A673 (cell line): ENCODE data around the gene SIT1. TPM values are rescaled to one million over a fixed set of nuclear protein-coding genes. Genes with fewer than 3 reads are reported as not detected.

ENCODE experiments used
- BruUV-seq: library from RNA; stranded (reverse); fragments of 400-500 nt; replicated peaks from 2 replicates; lab custom pipeline; 2021; lab: Mats Ljungman, UMichigan
- CTCF ChIA-PET: fragments of 300-600 bp; sonication (Branson Sonifier 250); formaldehyde crosslinking; loops from one replicate; lab custom pipeline; 2022; ENCODE audit warnings: antibody characterized with exemption; lab: Charles Lee
- POLR2A ChIA-PET: fragments of 300-600 bp; sonication (Branson Sonifier 250); formaldehyde crosslinking; loops from one replicate; lab custom pipeline; 2022; ENCODE audit warnings: antibody characterized with exemption; ENCODE audit not compliant: low non-redundant PET; lab: Charles Lee
- DNase-seq: peaks from one replicate; pipeline ENCODE4 v3.0.0-alpha.2; 2015; ENCODE audit warnings: low spot score
- H3K27ac ChIP-seq: fragments of 200-600 bp; sonication (generic); 2 replicates; pipeline ENCODE4 v1.5.1; 2016; ENCODE audit warnings: mixed run types, low read depth, mild to moderate bottlenecking, mixed read lengths, antibody characterized with exemption, low read length; ENCODE audit not compliant: poor library complexity, severe bottlenecking
- H3K27me3 ChIP-seq: fragments of 200-600 bp; sonication (generic); replicated peaks from 2 replicates; pipeline ENCODE4 v1.6.1; 2017; ENCODE audit warnings: mixed run types, low read depth, mild to moderate bottlenecking, mixed read lengths, antibody characterized with exemption, low read length; ENCODE audit not compliant: insufficient read depth, poor library complexity
- H3K36me3 ChIP-seq: fragments of 200-600 bp; sonication (generic); 2 replicates; pipeline ENCODE4 v1.6.1; 2016; ENCODE audit warnings: mixed run types, mild to moderate bottlenecking, mixed read lengths, antibody characterized with exemption, low read length; ENCODE audit not compliant: insufficient read depth, poor library complexity, severe bottlenecking
- H3K4me1 ChIP-seq: fragments of 200-600 bp; sonication (generic); 2 replicates; pipeline ENCODE4 v1.6.1; 2017; ENCODE audit warnings: mixed run types, mild to moderate bottlenecking, mixed read lengths, antibody characterized with exemption, low read length; ENCODE audit not compliant: insufficient read depth, poor library complexity, severe bottlenecking
- H3K4me3 ChIP-seq: fragments of 200-600 bp; sonication (generic); 2 replicates; pipeline ENCODE4 v1.5.1; 2016; ENCODE audit warnings: low read depth, mixed run types, mild to moderate bottlenecking, mixed read lengths, low read length; ENCODE audit not compliant: poor library complexity, severe bottlenecking
- H3K9me3 ChIP-seq: fragments of 200-600 bp; sonication (generic); 2 replicates; pipeline ENCODE4 v1.6.1; 2016; ENCODE audit warnings: mixed run types, low read depth, mild to moderate bottlenecking, mixed read lengths, antibody characterized with exemption, low read length; ENCODE audit not compliant: poor library complexity, severe bottlenecking
- CTCF ChIP-seq: fragments of 300-800, 200-600 bp; sonication (generic); conservative IDR thresholded peaks from 2 replicates; pipeline ENCODE4 v1.5.1; 2017; ENCODE audit warnings: low read depth, mild to moderate bottlenecking, antibody characterized with exemption, low read length, moderate library complexity, mixed read lengths
- EZH2 ChIP-seq: fragments of 200-600 bp; sonication (generic); IDR thresholded peaks from 2 replicates; pipeline ENCODE4 v1.6.1; 2017; ENCODE audit warnings: borderline replicate concordance, low read depth, mild to moderate bottlenecking, mixed read lengths, antibody characterized with exemption, low read length; ENCODE audit not compliant: poor library complexity, severe bottlenecking
- intact Hi-C: fragments of 100-400 bp; cut with micrococcal nuclease; formaldehyde crosslinking; loops from one replicate; pipeline ENCODE4 v1.10.0; 2022; ENCODE audit not compliant: unreplicated experiment
- total RNA-seq: library from RNA; stranded (reverse); gene quantifications from 2 replicates; pipeline ENCODE4 v1.2.3, GENCODE V29; 2021

The SIT1 gene
- total RNA-seq, 1 experiment from 2014 or later, result not detected

GRCh38 chr9:35685506-35685905 is 34.8 kb upstream of the SIT1 start:
- no peak for DNase-seq
- BruUV-seq, result no TSS peak
- Histone ChIP-seq H3K9me3 (no peaks in the 10 kb centered on the region), H3K36me3 (peaks cover 5% of the 10 kb centered on the region), H3K4me3 (no peak overlapping the region), H3K27me3 (no peaks in the 10 kb centered on the region), H3K27ac (no peak overlapping the region), H3K4me1 (peaks cover 25% of the 10 kb centered on the region)
- TF ChIP-seq CTCF (no peak), EZH2 (no peak)
- POLR2A ChIA-PET, result no interaction called here
- CTCF ChIA-PET, result no interaction called here
- intact Hi-C loops, result no loop called here

GRCh38 chr9:35684921-35685320 is 34.2 kb upstream of the SIT1 start:
- CTCF ChIA-PET, result interaction anchor here (1.0 kb wide), 1 partner anchor 12 kb away, joined by 3 read pairs; no protein-coding TSS in a partner anchor
- POLR2A ChIA-PET, result no interaction called here
- Histone ChIP-seq H3K27me3 (no peaks in the 10 kb centered on the region), H3K27ac (no peak overlapping the region), H3K36me3 (peaks cover 5% of the 10 kb centered on the region), H3K4me3 (no peak overlapping the region), H3K9me3 (no peaks in the 10 kb centered on the region), H3K4me1 (peaks cover 20% of the 10 kb centered on the region)
- BruUV-seq, result no TSS peak
- no peak for DNase-seq
- intact Hi-C loops, result no loop called here
- no peak for TF ChIP-seq CTCF

- Histone ChIP-seq H3K27me3 (no peaks in the 10 kb centered on the region), H3K4me1 (peaks cover 4% of the 10 kb centered on the region), H3K4me3 (no peak overlapping the region), H3K27ac (no peak overlapping the region), H3K36me3 (peaks cover 5% of the 10 kb centered on the region), H3K9me3 (no peaks in the 10 kb centered on the region)
- no peak for TF ChIP-seq CTCF
- no peak for TF ChIP-seq EZH2
- intact Hi-C loops, result no loop called here
- BruUV-seq, result no TSS peak
- no peak for DNase-seq
- CTCF ChIA-PET, result no interaction called here
- POLR2A ChIA-PET, result no interaction called here
These were observed 32.6 kb upstream of the SIT1 start for GRCh38 chr9:35683323-35683722.
